Progenitor cell of endocrine pancreas (in vitro differentiated cells): ENCODE data around the gene TECPR1. TPM values are rescaled to one million over a fixed set of nuclear protein-coding genes. Genes with fewer than 3 reads are reported as not detected.

Source experiments
- DNase-seq: peaks from one replicate; pipeline ENCODE4 v3.0.0; 2021; ENCODE audit warnings: low spot score; ENCODE audit not compliant: unreplicated experiment
- H3K27ac Mint-ChIP-seq: 2 replicates; pipeline ENCODE4 v1.8.0; 2021; ENCODE audit warnings: mild to moderate bottlenecking, moderate library complexity, mixed read lengths
- H3K27me3 Mint-ChIP-seq: 2 replicates; pipeline ENCODE4 v1.8.0; 2021; ENCODE audit warnings: mixed read lengths
- H3K36me3 Mint-ChIP-seq: 2 replicates; pipeline ENCODE4 v1.8.0; 2022; ENCODE audit warnings: mixed read lengths; ENCODE audit not compliant: insufficient read depth
- H3K4me1 Mint-ChIP-seq: 2 replicates; pipeline ENCODE4 v1.8.0; 2021; ENCODE audit warnings: low read depth, mixed read lengths
- H3K4me3 Mint-ChIP-seq: 2 replicates; pipeline ENCODE4 v1.8.0; 2021; ENCODE audit warnings: low read depth, mild to moderate bottlenecking, moderate library complexity, mixed read lengths
- H3K9me3 Mint-ChIP-seq: 2 replicates; pipeline ENCODE4 v1.8.0; 2021; ENCODE audit warnings: low read depth, mixed read lengths
- total RNA-seq: library from RNA; stranded (reverse); gene quantifications from 2 replicates; pipeline ENCODE4 v1.2.1, GENCODE V29; 2021
- TF ChIP-seq, protein P1 (sequence below): fragments of 200-600 bp; sonication (generic); IDR thresholded peaks from one replicate; pipeline ENCODE4 v1.5.0; 2021; ENCODE audit warnings: antibody characterized with exemption, mild to moderate bottlenecking; ENCODE audit not compliant: unreplicated experiment

The TECPR1 gene
- total RNA-seq, 1 donor from 2014 or later, result 41.6 TPM

DNA sequence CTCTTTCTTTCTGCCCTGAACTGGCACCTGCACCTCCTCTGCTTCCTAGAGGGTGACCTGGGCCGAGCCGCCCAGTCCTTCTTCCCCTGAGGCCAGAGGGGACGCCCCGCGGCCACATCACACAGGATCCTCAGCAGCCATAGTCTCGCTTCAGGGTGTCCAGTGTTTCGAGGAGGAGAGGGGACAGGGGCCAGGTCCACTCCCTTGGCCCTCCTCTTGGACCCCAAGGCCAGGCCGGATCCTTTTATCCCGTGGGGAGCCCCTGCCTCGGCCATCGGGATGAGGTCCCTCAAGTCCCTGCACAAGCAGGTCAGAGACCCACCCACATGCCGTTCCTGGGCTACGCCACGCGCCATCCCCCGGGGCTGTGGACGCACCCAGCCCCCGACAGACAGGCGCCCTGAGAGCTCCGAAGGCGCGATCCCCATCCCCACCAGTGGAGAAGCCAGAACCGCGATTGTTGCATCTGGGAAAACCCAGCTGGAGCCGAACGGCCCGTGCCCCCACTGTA lies 37.2 kb downstream of the TECPR1 start:
- H3K27me3 Mint-ChIP-seq, result no peaks in the 10 kb centered on the region
- peaks cover 9% of the 10 kb centered on the region for H3K36me3 Mint-ChIP-seq
- H3K27ac Mint-ChIP-seq, result no peak overlapping the region
- H3K4me3 Mint-ChIP-seq, result no peak overlapping the region
- TF ChIP-seq, protein P1, sequence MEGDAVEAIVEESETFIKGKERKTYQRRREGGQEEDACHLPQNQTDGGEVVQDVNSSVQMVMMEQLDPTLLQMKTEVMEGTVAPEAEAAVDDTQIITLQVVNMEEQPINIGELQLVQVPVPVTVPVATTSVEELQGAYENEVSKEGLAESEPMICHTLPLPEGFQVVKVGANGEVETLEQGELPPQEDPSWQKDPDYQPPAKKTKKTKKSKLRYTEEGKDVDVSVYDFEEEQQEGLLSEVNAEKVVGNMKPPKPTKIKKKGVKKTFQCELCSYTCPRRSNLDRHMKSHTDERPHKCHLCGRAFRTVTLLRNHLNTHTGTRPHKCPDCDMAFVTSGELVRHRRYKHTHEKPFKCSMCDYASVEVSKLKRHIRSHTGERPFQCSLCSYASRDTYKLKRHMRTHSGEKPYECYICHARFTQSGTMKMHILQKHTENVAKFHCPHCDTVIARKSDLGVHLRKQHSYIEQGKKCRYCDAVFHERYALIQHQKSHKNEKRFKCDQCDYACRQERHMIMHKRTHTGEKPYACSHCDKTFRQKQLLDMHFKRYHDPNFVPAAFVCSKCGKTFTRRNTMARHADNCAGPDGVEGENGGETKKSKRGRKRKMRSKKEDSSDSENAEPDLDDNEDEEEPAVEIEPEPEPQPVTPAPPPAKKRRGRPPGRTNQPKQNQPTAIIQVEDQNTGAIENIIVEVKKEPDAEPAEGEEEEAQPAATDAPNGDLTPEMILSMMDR, result no peak
- no peak for DNase-seq
- H3K4me1 Mint-ChIP-seq, result peaks cover 18% of the 10 kb centered on the region
- H3K9me3 Mint-ChIP-seq, result peaks cover 3% of the 10 kb centered on the region

DNA sequence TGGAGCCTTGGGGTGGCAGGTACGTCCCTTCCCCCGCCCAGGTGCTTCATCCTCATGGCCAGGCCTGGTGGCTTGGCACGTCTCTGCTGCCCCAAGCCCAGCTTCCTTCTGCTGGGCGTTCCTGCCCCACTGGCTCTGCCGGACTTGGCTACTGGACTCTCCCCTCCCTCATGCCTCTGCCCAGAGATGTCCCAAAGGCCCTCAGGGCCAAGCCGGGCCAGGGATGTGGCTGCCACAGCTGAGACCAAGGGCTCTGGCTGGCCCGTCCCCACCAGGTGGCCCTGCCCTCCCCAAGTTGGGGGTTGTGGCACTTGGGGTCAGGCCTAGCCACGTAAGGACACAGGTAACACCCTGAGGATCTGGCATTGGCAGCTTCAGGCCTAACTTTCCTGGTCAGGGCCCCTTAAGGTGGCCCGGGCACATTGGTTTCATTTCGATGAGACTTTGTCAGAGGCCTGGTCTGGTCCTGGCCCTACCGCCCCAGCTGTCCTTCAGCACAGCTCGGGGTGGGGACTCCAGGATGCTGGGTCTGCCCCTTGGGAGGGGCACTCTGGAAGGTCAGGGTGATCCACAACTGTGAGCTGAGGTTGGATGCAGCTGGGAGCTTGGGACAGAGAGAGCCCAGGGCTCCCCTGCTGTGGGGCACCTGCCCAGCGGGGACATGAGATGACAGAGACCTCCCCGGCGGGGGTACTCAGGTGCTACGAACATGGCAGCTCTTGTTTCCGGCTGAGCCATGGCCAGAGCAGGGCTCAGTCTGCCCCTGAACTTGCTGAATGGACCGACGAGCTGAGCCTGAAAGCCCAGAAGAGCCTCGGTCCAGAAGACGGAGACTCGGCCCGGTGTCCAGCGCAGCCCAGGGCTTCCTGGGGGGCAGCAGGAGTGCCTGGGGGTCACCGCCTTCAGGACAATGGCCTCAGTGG lies 37.9 kb downstream of the TECPR1 start:
- DNase-seq, result no peak
- Mint-ChIP-seq H3K9me3 (peaks cover 3% of the 10 kb centered on the region), H3K4me3 (no peak overlapping the region), H3K4me1 (peaks cover 18% of the 10 kb centered on the region), H3K36me3 (peaks cover 6% of the 10 kb centered on the region), H3K27me3 (no peaks in the 10 kb centered on the region), H3K27ac (no peak overlapping the region)
- TF ChIP-seq, protein P1, result no peak

DNA sequence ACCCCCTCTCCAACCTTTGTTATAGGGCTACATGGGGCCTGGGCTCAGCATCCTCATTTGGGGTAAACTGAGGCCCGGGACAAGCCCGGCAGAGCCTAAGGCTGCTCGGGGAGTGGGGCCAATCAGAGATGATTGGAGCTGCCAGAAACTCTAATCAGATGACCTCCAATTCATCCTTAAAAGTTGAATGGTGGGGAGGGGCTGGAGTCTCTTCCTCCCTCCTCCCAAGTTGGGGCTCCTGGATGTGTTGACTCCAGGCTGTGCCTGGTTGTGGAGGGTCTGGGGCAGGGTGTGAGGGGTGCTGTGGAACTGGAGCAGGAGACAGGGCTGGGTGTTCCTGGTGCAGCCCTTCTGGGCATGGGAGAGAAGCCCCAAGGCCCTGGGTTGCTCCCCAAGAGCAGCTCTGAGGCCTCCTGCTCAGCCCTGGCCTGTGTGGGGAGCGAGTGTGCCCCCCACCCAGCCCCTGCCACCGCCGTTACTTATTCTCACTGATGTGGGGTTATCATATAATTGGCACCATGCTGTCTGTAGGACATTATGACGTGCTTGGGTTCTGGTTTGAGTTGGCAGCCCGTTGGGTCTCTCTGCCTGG lies 38.6 kb downstream of the TECPR1 start:
- TF ChIP-seq, protein P1, result no peak
- Mint-ChIP-seq H3K9me3 (peaks cover 1% of the 10 kb centered on the region), H3K4me1 (peaks cover 12% of the 10 kb centered on the region), H3K27me3 (no peaks in the 10 kb centered on the region), H3K4me3 (no peak overlapping the region), H3K36me3 (peaks cover 3% of the 10 kb centered on the region), H3K27ac (no peak overlapping the region)
- DNase-seq, result no peak

DNA sequence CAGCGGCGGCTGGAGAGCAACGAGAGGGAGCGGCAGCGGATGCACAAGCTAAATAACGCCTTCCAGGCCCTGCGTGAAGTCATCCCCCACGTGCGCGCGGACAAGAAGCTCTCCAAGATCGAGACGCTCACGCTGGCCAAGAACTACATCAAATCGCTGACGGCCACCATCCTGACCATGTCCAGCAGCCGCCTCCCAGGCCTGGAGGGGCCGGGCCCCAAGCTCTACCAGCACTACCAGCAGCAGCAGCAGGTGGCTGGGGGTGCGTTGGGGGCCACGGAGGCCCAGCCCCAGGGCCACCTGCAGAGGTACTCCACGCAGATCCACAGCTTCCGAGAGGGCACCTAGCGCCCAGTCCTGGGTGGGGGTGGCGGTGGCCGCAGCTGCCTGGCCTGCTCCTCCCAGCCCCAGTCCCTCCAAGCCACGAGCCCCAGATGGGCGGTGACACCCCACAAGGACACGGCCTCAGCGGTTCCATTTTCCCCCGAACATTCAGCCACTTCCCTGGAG lies 39.4 kb downstream of the TECPR1 start:
- DNase-seq, result no peak
- Mint-ChIP-seq H3K36me3 (no peaks in the 10 kb centered on the region), H3K9me3 (no peaks in the 10 kb centered on the region), H3K4me3 (no peak overlapping the region), H3K27me3 (no peaks in the 10 kb centered on the region), H3K27ac (no peak overlapping the region), H3K4me1 (peaks cover 7% of the 10 kb centered on the region)
- TF ChIP-seq, protein P1, result no peak
